ENCODE data around the gene DGKQ.

Gene DGKQ

GRCh38 chr4:973431-974397 is at the start of gene DGKQ:
TSS of gene DGKQ (minus strand) at chr4:973569. CDS start at chr4:973482, 87 bp downstream.
- DNase-seq (ENCODE audit: low read depth) = peak; percentile 79

GRCh38 chr4:1022739-1023066 is 49.3 kb upstream of the DGKQ start:
- DNase-seq (ENCODE audit: low read depth) = no peak

- no peak for DNase-seq (ENCODE audit: low read depth)
Observed at GRCh38 chr4:1022051-1022738, 48.8 kb upstream of the DGKQ start.

GRCh38 chr4:1021386-1022050 is 48.1 kb upstream of the DGKQ start:
- DNase-seq (ENCODE audit: low read depth) = no peak

GRCh38 chr4:1019729-1020470 is 46.5 kb upstream of the DGKQ start:
- no peak for DNase-seq (ENCODE audit: low read depth)

- no peak for DNase-seq (ENCODE audit: low read depth)
Observed at GRCh38 chr4:1019320-1019719, 46.0 kb upstream of the DGKQ start.

- DNase-seq (ENCODE audit: low read depth) = no peak
Observed at GRCh38 chr4:1018147-1019020, 45.0 kb upstream of the DGKQ start.

GRCh38 chr4:1017706-1018105 is 44.3 kb upstream of the DGKQ start:
- no peak for DNase-seq (ENCODE audit: low read depth)

- DNase-seq (ENCODE audit: low read depth) = no peak
Observed at GRCh38 chr4:1017211-1017610, 43.8 kb upstream of the DGKQ start.

- DNase-seq (ENCODE audit: low read depth) = no peak
Observed at GRCh38 chr4:1015746-1016145, 42.4 kb upstream of the DGKQ start.

- DNase-seq (ENCODE audit: low read depth) = no peak
Observed at GRCh38 chr4:1015179-1015578, 41.8 kb upstream of the DGKQ start.

- no peak for DNase-seq (ENCODE audit: low read depth)
Observed at GRCh38 chr4:1014291-1015167, 41.2 kb upstream of the DGKQ start.

- no peak for DNase-seq (ENCODE audit: low read depth)
Observed at GRCh38 chr4:1013225-1014073, 40.1 kb upstream of the DGKQ start.

- DNase-seq (ENCODE audit: low read depth) = no peak
Observed at GRCh38 chr4:1012034-1012739, 38.8 kb upstream of the DGKQ start.

GRCh38 chr4:1011666-1012033 is 38.3 kb upstream of the DGKQ start:
- DNase-seq (ENCODE audit: low read depth) = no peak

- DNase-seq (ENCODE audit: low read depth) = peak; percentile 87
Observed at GRCh38 chr4:1011022-1011665, 37.8 kb upstream of the DGKQ start, which contains the start of gene FGFRL1. TSS of gene FGFRL1 (plus strand) at chr4:1011626. CDS start at chr4:1012486, 860 bp downstream.

GRCh38 chr4:1010395-1011021 is 37.1 kb upstream of the DGKQ start:
- DNase-seq (ENCODE audit: low read depth) = peak; percentile 91

Data from fibroblast of gingiva (primary cell).